Posterior vena cava (tissue), 2 donors: ENCODE results near the gene PDE10A. TPM values are rescaled to one million over a fixed set of nuclear protein-coding genes. Genes with fewer than 3 reads are reported as not detected.

Experiments used
- DNase-seq: peaks from one replicate; pipeline ENCODE4 v3.0.0-alpha.2; 2020; ENCODE audit warnings: low spot score
- intact Hi-C, 2 donors: fragments of 100-400 bp; cut with DNase I; formaldehyde crosslinking; loops; one replicate each; pipeline versions ENCODE4 v1.14.1 to v1.14.2; 2022 to 2023
- total RNA-seq, 2 donors: library from RNA; stranded (reverse); fragmentation: NEBNext Ultra II Directional; extraction: Animal tissue kit (Norgen Biotek cat#: 25700); gene quantifications; one replicate each; pipeline ENCODE4 v1.2.1, GENCODE V29; 2021
- donor health status: DM: yes; HTN: yes; CAD: no.
- donor health status: DM: yes; HTN: yes; CAD: no.

The PDE10A gene
- total RNA-seq, 2 donors from 2014 or later: 10.7 to 13.0 TPM

DNA sequence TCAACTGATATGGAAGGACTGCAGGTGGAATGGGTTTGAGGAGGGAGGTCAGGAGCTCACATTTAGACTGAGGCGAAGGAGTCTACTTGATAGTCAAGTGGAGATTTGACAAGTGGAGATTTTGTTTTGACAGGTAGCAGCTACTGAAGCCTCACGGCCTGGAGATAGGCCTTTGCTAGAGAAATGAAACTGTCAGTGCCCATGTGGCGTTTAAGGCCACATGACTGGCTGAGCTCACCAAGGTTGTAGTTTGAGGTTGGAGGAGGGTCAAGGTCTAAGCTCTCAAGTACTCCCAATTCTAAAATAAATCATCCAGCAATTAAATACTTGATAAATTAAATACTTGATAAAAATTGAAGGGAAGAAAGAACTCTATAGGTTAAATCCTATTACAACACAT, 273.5 kb downstream of the PDE10A start:
- no peak for DNase-seq
- intact Hi-C loops: no loop called here

DNA sequence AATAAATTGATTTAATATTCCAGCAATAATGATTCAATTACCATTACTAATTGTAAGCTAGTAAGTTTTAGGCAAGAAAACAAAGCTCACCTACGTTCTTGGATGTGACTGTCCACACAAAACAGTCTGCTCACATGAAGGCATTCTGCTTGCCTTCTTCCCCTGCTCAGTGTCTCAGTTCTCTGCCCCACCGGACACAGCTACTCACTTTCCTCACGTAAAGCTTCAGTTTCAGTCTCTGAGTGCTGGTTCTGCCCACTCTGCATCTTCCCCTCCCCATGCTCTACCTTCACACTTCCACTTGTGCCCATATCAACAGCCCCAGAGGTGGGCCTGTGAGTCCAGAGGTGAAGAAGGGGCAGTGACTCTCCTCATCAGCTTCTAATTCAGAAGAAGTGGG, 279.7 kb downstream of the PDE10A start:
- DNase-seq: no peak
- intact Hi-C loops: no loop called here

DNA sequence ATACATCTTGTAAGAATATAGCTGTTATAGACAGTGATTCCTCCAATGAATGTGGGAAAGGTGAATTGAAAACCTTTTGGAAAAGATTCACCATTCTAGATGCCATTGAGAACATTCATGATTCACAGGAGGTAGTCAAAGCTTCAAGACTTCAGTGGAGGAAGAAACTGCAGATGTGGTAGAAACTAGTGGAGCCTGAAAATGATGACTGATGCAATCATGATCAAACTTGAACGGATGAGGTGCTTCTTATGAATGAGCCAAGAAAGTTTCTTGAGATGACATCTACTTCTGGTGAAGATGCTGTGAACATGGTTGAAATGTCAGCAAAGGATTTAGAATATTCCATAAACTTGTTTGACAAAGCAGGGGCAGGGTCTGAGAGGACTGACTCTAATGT, 286.9 kb downstream of the PDE10A start:
- DNase-seq: no peak
- intact Hi-C loops: no loop called here

GRCh38 chr6:165365371-165365770, 297.7 kb downstream of the PDE10A start:
- intact Hi-C loops: no loop called here
- DNase-seq: no peak

DNA sequence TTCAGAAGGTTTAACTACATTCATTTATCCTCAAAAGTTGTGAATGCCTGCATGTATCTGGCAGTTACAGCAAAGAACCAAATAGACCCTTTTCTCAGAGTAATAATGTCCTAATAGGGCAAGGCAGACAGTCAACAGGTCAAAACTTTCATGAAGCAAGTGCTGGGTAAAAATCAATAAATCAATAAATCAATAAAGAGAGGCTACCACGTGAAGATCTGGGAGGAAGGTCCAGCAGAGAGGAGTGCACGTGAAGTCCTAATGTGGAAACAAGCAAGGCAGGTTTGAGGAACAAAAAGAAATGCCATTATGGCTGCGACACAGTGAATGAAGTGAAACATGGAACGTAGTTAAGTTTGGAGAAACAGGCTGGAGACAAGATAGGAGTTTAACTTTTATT, 317.3 kb downstream of the PDE10A start:
- DNase-seq: no peak
- intact Hi-C loops: no loop called here

GRCh38 chr6:165340532-165340931, 322.5 kb downstream of the PDE10A start:
- intact Hi-C loops: no loop called here

GRCh38 chr6:165325609-165326008, 337.4 kb downstream of the PDE10A start:
- intact Hi-C loops: no loop called here
- DNase-seq: no peak

More at GRCh38 chr6:165340532-165340931, 322.5 kb downstream of the PDE10A start:
- DNase-seq: no peak

- DNase-seq: no peak
- intact Hi-C loops: no loop called here
These were observed 341.4 kb downstream of the PDE10A start for GRCh38 chr6:165321555-165322145.

- intact Hi-C loops: no loop called here
- DNase-seq: no peak
These were observed 341.9 kb downstream of the PDE10A start for GRCh38 chr6:165321150-165321549.

DNA sequence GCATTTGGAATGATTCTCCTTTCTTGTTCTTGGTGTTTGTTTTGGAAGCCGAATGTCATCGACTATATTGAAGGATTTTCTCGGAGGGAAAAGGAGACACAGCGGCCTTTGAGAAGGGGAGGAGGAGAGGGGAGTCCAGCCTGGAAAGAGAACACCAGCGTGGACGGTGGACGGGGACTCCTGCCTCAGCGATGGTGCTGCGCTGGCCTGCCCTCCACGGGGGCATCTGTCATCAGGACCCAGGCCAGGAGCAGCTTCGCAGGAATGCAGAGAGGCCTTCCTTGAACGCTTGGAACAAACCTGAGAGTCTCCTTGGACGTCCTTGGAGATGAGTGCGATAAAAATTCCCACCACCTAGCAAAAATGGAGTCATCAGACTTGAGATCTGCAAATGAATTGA, 345.3 kb downstream of the PDE10A start:
- intact Hi-C loops: no loop called here
- no peak for DNase-seq

GRCh38 chr6:165308926-165309731, 353.9 kb downstream of the PDE10A start, which contains the start of gene C6orf118:
TSS of gene C6orf118 (minus strand) at chr6:165309605. CDS start at chr6:165309586, 19 bp downstream.
- peak; percentile 80 for DNase-seq
- intact Hi-C loops: no loop called here

- no peak for DNase-seq
- intact Hi-C loops: no loop called here
These were observed 356.1 kb downstream of the PDE10A start for GRCh38 chr6:165306955-165307354.

- intact Hi-C loops: no loop called here
- DNase-seq: no peak
These were observed 361.4 kb downstream of the PDE10A start for GRCh38 chr6:165301372-165302246.

GRCh38 chr6:165300422-165300936, 362.6 kb downstream of the PDE10A start:
- DNase-seq: no peak
- intact Hi-C loops: no loop called here

DNA sequence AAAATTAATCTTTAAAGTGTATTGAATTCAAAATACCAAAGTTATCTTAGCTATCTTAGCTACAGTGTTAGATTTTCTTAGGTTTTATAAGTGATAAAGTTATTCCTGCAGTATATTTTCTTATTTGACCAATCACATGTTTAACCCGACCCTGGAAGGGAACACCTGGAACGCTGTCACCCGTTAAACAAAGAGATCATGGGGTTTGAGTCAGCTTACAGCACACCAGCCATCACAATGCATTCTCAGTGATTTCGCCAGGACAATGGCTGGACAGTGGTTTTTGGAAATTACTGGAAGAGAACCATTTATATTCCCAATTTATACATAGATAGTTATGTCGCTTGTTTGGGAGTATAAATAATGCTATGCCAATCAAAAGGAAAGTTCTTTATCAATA, 364.2 kb downstream of the PDE10A start:
- DNase-seq: no peak
- intact Hi-C loops: no loop called here

DNA sequence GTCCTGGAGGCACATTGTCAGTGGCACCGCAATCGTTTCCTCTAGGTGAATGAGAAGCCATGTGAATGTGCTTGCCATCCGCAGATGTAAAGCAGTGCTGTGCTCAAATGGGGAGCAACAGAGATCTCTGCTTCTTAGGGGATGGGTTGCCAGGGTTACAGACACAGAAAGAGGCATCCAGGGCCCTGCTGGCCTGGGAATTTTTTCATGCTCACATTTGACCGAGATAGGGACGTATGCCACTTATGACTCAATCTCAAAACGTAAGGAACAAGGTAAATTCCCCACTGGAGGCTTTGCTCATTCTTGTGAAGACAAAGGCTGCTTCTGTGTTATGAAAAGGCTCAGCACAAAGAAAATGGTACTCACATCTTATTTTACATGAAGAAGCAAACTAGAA, 364.6 kb downstream of the PDE10A start:
- intact Hi-C loops: no loop called here
- DNase-seq: no peak

GRCh38 chr6:165292657-165293056, 370.4 kb downstream of the PDE10A start:
- intact Hi-C loops: no loop called here
- no peak for DNase-seq
